Epithelial cell of proximal tubule (primary cell): ENCODE results near the gene ENO2. TPM values are rescaled to one million over a fixed set of nuclear protein-coding genes. Genes with fewer than 3 reads are reported as not detected.

Source experiments
- DNase-seq: peaks from one replicate; pipeline ENCODE4 v3.0.0-alpha.2; 2011; ENCODE audit warnings: low read depth
- H3K4me3 ChIP-seq: 2 replicates; pipeline ENCODE4 v1.5.1; 2011; ENCODE audit warnings: low read depth, mild to moderate bottlenecking, low read length
- total RNA-seq: library from RNA; depleted of rRNA; stranded (reverse); fragments of >200 nt; gene quantifications from 2 replicates; pipeline ENCODE4 v1.2.3, GENCODE V29; 2015
- TF ChIP-seq, protein P1 (sequence below): conservative IDR thresholded peaks from 2 replicates; pipeline ENCODE4 v1.5.1; 2012; ENCODE audit warnings: low read depth, mild to moderate bottlenecking, low read length

The ENO2 gene
- total RNA-seq, 1 donor from 2014 or later = 97.0 TPM

DNA sequence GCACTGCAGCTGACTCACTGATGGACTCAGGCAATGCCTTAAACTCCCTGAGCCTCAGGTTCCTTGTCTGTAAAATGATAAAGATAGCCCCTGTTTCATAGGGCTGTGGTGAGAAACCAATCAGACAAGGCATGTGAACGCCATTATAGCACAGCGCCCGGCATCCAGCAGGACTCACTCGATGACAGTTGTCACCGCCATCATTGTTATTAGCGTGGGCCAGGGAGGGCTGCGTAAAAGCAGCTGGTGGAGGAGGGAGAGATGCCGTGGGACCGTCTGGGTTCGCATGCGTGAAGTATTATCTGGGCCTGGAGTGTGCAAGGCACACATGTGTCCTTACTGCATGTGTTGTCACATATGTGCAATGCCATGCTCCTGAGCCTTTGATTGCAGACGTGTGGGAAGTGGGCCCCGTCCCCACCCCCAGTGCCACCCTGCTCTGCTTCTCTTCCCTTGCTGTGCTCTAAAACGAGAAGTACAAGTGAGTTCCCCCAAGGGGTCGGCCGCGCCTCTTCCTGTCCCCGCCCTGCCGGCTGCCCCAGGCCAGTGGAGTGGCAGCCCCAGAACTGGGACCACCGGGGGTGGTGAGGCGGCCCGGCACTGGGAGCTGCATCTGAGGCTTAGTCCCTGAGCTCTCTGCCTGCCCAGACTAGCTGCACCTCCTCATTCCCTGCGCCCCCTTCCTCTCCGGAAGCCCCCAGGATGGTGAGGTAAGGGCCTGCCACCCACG, 36.6 kb downstream of the ENO2 start, which contains the start of gene PTPN6:
PTPN6 (plus strand) TSS at position 546 of the 730 bp plus-strand sequence; CDS start at position 703, 157 bp downstream.
- TF ChIP-seq, protein P1, sequence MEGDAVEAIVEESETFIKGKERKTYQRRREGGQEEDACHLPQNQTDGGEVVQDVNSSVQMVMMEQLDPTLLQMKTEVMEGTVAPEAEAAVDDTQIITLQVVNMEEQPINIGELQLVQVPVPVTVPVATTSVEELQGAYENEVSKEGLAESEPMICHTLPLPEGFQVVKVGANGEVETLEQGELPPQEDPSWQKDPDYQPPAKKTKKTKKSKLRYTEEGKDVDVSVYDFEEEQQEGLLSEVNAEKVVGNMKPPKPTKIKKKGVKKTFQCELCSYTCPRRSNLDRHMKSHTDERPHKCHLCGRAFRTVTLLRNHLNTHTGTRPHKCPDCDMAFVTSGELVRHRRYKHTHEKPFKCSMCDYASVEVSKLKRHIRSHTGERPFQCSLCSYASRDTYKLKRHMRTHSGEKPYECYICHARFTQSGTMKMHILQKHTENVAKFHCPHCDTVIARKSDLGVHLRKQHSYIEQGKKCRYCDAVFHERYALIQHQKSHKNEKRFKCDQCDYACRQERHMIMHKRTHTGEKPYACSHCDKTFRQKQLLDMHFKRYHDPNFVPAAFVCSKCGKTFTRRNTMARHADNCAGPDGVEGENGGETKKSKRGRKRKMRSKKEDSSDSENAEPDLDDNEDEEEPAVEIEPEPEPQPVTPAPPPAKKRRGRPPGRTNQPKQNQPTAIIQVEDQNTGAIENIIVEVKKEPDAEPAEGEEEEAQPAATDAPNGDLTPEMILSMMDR = no peak

DNA sequence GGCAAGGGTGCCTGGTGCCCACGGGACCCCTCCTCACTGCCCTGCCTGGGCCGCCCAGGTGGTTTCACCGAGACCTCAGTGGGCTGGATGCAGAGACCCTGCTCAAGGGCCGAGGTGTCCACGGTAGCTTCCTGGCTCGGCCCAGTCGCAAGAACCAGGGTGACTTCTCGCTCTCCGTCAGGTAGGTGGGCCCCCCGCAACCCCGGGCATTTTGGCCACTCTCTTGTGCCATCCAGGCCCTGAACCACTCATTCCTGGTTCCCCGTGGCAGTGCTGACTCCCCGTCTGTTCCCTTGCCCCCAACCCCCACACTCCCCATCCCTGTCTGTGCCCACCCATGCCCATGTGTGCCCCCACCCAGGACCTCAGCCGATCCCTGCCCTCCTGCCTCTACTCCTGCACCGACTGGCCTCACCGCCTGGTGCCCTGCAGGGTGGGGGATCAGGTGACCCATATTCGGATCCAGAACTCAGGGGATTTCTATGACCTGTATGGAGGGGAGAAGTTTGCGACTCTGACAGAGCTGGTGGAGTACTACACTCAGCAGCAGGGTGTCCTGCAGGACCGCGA, 37.3 kb downstream of the ENO2 start:
- DNase-seq = no peak
- TF ChIP-seq, protein P1 = no peak
- H3K4me3 ChIP-seq = no peak overlapping the region

More for the DNA sequence above, 36.6 kb downstream of the ENO2 start, which contains the start of gene PTPN6:
- no peak within 1 kb of the TSS for H3K4me3 ChIP-seq
- no peak for DNase-seq

DNA sequence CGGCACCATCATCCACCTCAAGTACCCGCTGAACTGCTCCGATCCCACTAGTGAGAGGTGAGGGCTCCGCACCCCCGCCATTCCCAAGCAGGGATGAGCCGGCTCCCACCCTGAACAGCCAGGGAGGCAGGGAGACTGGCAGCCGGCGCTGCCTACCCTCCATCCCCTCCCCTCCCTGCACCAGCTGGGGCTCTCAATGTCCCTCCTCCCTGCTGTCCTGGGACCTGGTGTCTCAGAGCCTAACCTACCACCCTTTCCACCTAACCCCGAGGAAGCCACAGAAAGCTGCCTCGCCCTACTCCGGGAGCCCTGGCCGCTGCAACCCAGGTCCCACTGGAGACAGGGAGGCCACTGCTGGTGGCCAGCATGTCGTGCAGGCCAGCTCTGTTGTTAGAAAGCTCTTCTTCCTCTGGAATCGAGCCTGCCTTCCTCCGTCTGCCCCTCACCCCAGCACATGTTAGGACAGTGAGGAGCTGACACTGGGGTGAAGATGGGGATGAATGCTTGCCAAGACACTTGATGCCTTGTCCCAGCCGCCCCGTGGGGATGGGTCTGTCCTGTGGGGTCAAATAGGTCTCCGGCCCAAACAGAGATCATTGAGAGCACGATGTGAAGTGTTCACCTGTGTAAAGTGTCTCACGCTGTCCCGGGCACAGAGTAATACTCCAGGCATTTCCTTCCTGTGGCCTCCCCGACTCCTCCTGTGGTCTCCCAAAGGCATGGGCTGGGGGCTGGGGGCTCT, 37.9 kb downstream of the ENO2 start:
- H3K4me3 ChIP-seq = no peak overlapping the region
- TF ChIP-seq, protein P1 = no peak
- DNase-seq = no peak

DNA sequence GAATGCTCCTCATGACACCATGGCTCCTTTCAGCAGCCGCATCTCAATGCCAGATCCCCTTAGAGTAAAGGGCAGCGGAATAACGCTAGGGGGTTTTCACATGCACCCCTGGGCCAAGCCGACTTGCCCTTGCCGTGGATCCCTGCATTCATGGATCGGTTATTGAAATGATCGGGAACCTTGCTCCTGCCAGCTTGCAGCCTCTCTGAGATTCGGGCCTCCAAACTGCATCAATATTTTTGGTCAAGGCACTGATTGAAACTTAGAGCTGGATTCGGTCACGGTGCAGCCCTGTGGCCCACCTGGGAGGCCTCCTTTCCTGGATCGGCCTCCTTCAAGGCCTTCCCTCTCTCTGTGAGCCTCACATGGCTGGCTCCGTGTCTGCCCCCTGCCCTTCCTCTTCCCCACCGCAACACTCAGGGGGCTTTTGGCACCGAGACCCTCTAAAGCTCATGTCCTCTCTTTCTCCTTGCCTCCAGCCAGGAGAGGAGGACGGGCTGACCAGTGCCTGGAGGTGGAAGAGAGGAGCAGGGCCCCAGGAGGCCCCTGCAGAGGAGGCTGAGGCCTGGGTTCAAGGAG, 38.6 kb downstream of the ENO2 start:
- DNase-seq = no peak
- TF ChIP-seq, protein P1 = no peak
- H3K4me3 ChIP-seq = no peak overlapping the region

DNA sequence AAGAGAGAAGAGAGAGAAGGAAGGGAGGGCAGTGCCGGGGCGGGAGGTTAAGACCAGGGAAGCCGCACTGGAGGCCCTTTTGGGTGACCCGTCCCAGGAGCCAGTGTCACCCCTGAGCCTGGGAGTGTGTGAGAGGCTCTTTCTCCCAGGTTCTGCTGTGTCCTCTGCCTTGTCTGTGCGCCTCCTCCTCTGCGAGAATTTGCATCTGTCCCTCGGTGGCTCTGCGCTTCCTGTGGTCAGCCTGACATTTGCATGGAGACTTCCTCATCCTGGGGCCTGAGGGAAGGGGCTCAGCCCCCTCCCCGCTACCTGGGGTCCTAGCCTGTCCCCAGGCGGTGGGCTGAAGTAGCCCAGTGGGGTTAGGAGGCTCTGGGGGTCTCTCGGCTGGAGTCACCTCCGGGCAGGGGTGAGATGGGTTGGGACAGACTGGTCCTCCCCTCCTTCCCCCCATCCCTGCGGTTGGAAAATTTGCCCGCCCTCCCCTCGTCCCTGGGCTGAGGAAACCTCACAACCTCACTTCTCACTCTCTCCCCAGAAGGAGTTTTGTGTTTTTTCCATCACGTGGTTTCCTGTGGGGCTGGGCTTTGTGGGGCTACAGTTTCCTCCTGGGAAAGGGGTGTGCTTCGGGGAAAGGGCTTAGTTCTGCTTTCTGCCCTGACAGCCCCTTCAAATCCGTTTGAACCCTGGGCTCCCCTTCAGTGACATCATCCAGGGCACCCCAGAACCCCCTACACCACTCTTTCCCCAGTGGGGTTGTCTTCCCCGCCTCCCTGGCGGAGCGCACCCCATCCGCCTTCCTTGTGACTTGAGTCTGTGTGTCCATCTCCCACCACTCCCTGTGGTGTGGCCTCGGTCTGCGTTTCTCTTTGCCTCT, 39.3 kb downstream of the ENO2 start:
- H3K4me3 ChIP-seq = no peak overlapping the region
- DNase-seq = no peak
- TF ChIP-seq, protein P1 = no peak

DNA sequence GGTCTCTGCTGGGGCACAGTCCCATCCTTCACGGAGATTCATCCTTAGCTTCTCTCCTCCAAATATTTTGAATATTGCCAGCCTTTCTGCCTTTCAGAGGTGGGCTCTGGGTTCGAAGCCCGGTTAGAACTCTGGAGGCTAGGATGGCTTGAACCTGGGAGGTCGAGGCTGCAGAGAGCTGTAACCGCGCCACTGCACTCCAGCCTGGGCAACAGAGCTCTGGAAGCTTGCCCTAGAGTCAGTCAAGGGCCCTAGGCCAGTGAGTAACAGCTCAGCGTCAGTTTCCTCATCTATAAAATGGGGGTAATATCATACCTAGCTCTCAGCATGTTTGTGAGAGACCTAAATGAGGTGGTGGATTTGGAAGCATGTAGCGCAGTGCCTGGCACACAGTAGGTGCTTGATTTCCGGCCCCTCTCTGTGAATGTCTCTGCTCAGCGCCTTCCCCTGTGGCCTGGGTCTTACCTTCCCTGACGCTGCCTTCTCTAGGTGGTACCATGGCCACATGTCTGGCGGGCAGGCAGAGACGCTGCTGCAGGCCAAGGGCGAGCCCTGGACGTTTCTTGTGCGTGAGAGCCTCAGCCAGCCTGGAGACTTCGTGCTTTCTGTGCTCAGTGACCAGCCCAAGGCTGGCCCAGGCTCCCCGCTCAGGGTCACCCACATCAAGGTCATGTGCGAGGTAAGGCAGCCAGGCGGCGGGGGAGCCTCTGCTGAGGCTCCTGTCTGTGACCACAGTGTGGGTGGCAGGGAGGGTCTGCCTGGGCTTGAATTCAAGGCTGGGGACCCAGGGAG, 40.1 kb downstream of the ENO2 start:
- H3K4me3 ChIP-seq = no peak overlapping the region
- no peak for DNase-seq
- TF ChIP-seq, protein P1 = no peak
